CD14-positive monocyte (primary cell): Measurements from ENCODE around the gene ANXA2. TPM values are rescaled to one million over a fixed set of nuclear protein-coding genes. Genes with fewer than 3 reads are reported as not detected.

ENCODE experiments used
- DNase-seq, 3 donors: peaks; one replicate each; pipeline ENCODE4 v3.0.0-alpha.2; 2011 to 2022
- H2AFZ ChIP-seq: 2 replicates; pipeline ENCODE4 v1.6.0; 2012; ENCODE audit warnings: mild to moderate bottlenecking, low read depth, low read length, inconsistent platforms; ENCODE audit not compliant: insufficient read depth, poor library complexity, severe bottlenecking
- H3K27ac ChIP-seq, 2 donors: 1 replicate in 1 of 2; 2 replicates in 1 of 2; pipeline ENCODE4 v1.5.1; 2012 to 2013; ENCODE audit warnings: low read length in 2 of 2, control low read depth in 1 of 2, inconsistent platforms in 1 of 2, low read depth in 1 of 2, mild to moderate bottlenecking in 1 of 2
- H3K27me3 ChIP-seq, 2 donors: one replicate each; pipeline versions ENCODE4 v1.6.0 to v1.6.1; 2011 to 2013; ENCODE audit warnings: low read length in 2 of 2; ENCODE audit not compliant: control insufficient read depth in 2 of 2, insufficient read depth in 2 of 2
- H3K36me3 ChIP-seq, 2 donors: replicated peaks in 1 of 2; 1 replicate in 1 of 2; 2 replicates in 1 of 2; pipeline versions ENCODE4 v1.5.1 to v1.6.1; 2012 to 2013; ENCODE audit warnings: low read length in 2 of 2, control low read depth in 1 of 2, inconsistent platforms in 1 of 2, mild to moderate bottlenecking in 1 of 2; ENCODE audit not compliant: insufficient read depth in 2 of 2, control insufficient read depth in 1 of 2
- H3K4me1 ChIP-seq, 2 donors: 1 replicate in 1 of 2; 2 replicates in 1 of 2; pipeline versions ENCODE4 v1.5.1 to v1.6.1; 2012 to 2013; ENCODE audit warnings: low read length in 2 of 2, control low read depth in 1 of 2, inconsistent platforms in 1 of 2, mild to moderate bottlenecking in 1 of 2, moderate library complexity in 1 of 2; ENCODE audit not compliant: insufficient read depth in 2 of 2, control insufficient read depth in 1 of 2
- H3K4me2 ChIP-seq: replicated peaks from 2 replicates; pipeline ENCODE3; 2012; ENCODE audit warnings: low read length, moderate library complexity, mild to moderate bottlenecking; ENCODE audit not compliant: poor library complexity, severe bottlenecking; ENCODE audit errors: extremely low read depth
- H3K4me3 ChIP-seq, 3 experiments: fragments of 200-600 bp in 1 of 3; sonication (generic) in 1 of 3; replicated peaks in 1 of 3; 1 replicate in 2 of 3; 2 replicates in 1 of 3; pipeline ENCODE4 v1.5.1; 2011 to 2013; ENCODE audit warnings: low read length in 3 of 3, mild to moderate bottlenecking in 3 of 3, control low read depth in 2 of 3, low read depth in 2 of 3, inconsistent platforms in 1 of 3, moderate library complexity in 1 of 3
- H3K79me2 ChIP-seq: 2 replicates; pipeline ENCODE4 v1.6.0; 2012; ENCODE audit warnings: mild to moderate bottlenecking, control low read depth, inconsistent platforms, low read length, moderate library complexity; ENCODE audit not compliant: insufficient read depth
- H3K9ac ChIP-seq: 2 replicates; pipeline ENCODE4 v1.6.0; 2017; ENCODE audit warnings: low read length, mild to moderate bottlenecking; ENCODE audit not compliant: insufficient read depth, poor library complexity, severe bottlenecking
- H3K9me3 ChIP-seq, 2 donors: replicated peaks in 1 of 2; 1 replicate in 1 of 2; 2 replicates in 1 of 2; pipeline versions ENCODE4 v1.5.1 to v1.6.1; 2012 to 2013; ENCODE audit warnings: low read length in 2 of 2, control low read depth in 1 of 2; ENCODE audit not compliant: control insufficient read depth in 1 of 2, insufficient read depth in 1 of 2
- H4K20me1 ChIP-seq: 2 replicates; pipeline ENCODE4 v1.6.0; 2012; ENCODE audit warnings: mild to moderate bottlenecking, low read length, control low read depth, moderate library complexity; ENCODE audit not compliant: insufficient read depth
- H3K27ac Mint-ChIP-seq, 7 donors: one replicate each; pipeline ENCODE4 v1.8.0; 2020; ENCODE audit warnings: mild to moderate bottlenecking in 7 of 7, mixed read lengths in 7 of 7, moderate library complexity in 6 of 7, inconsistent platforms in 2 of 7
- H3K27me3 Mint-ChIP-seq, 3 donors: one replicate each; pipeline ENCODE4 v1.8.0; 2021 to 2022; ENCODE audit warnings: low read depth in 3 of 3, mild to moderate bottlenecking in 3 of 3, mixed read lengths in 3 of 3, moderate library complexity in 3 of 3, inconsistent platforms in 1 of 3
- H3K36me3 Mint-ChIP-seq, 2 donors: one replicate each; pipeline ENCODE4 v1.8.0; 2020; ENCODE audit warnings: mixed read lengths in 2 of 2, inconsistent platforms in 1 of 2, mild to moderate bottlenecking in 1 of 2
- H3K4me1 Mint-ChIP-seq: one replicate; pipeline ENCODE4 v1.8.0; 2020; ENCODE audit warnings: mild to moderate bottlenecking, mixed read lengths
- H3K4me3 Mint-ChIP-seq, 2 donors: one replicate each; pipeline ENCODE4 v1.8.0; 2020; ENCODE audit warnings: mild to moderate bottlenecking in 2 of 2, mixed read lengths in 2 of 2, moderate library complexity in 1 of 2
- H3K9me3 Mint-ChIP-seq, 7 donors: one replicate each; pipeline ENCODE4 v1.8.0; 2020 to 2022; ENCODE audit warnings: mixed read lengths in 7 of 7, mild to moderate bottlenecking in 6 of 7, moderate library complexity in 6 of 7, inconsistent platforms in 2 of 7
- CTCF ChIP-seq: fragments of 200-600 bp; IDR thresholded peaks from one replicate; pipeline ENCODE4 v1.8.0; 2022; ENCODE audit warnings: antibody characterized with exemption, mild to moderate bottlenecking
- WGBS: methylation state at CpG from one replicate; pipeline ENCODE4 v1.1.5; 2013; ENCODE audit warnings: missing lambda C conversion rate; ENCODE audit not compliant: insufficient coverage; 5-methylcytosine and 5-hydroxymethylcytosine counted together
- intact Hi-C, 2 donors: fragments of 100-400 bp; cut with micrococcal nuclease; formaldehyde crosslinking; loops; one replicate each; pipeline versions ENCODE4 v1.15.0 to v1.15.1; 2023
- polyA plus RNA-seq, 3 donors: library from polyadenylated mRNA; depleted of rRNA in 1 of 3; unstranded in 2 of 3; stranded (reverse) in 1 of 3; fragments of 300-500 nt in 2 of 3; fragments of >200 nt in 1 of 3; fragmentation: Illumina TruSeq in 2 of 3; gene quantifications; 1 replicate in 2 of 3; 2 replicates in 1 of 3; pipeline ENCODE4 v1.2.3, GENCODE V29; 2012 to 2021

ANXA2 gene
- polyA plus RNA-seq, 3 donors: 966 to 2,079 (median 2,046) TPM

DNA sequence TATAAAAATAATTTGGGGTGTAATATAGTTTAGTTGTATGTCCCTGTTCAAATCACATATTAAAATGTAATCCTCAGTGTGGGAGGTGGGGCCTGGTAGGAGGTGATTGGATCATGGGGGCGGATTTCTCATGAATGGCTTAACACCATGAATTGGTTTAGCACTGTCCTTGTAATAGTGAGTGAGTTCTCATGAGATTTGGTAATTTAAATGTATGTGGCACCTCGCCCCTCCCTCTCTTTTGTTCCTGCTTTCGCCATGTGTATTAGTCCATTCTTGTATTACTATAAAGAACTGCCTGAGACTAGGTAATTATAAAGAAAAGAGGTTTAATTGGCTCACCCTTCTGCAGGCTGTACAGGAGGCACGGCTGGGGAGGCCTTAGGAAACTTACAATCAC, 83.9 kb downstream of the ANXA2 start:
- H3K4me1 ChIP-seq: no peaks in the 10 kb centered on the region
- no CpG with 5 or more reads among the region's 4 CpGs for WGBS
- H3K9me3 Mint-ChIP-seq: no peaks in the 10 kb centered on the region
- no peak overlapping the region for H3K27ac Mint-ChIP-seq
- no peak for TF ChIP-seq CTCF
- no peaks in the 10 kb centered on the region for H3K27me3 ChIP-seq
- H3K4me1 Mint-ChIP-seq: peaks cover 7% of the 10 kb centered on the region
- H3K9me3 ChIP-seq: no peaks in the 10 kb centered on the region
- H3K27ac ChIP-seq: no peak overlapping the region
- no peak for DNase-seq
- H4K20me1 ChIP-seq: no peaks in the 10 kb centered on the region
- H3K9ac ChIP-seq: no peak overlapping the region
- no peaks in the 10 kb centered on the region for H3K79me2 ChIP-seq
- H3K4me3 Mint-ChIP-seq: no peak overlapping the region
- no peak overlapping the region for H3K4me3 ChIP-seq
- no peak overlapping the region for H2AFZ ChIP-seq
- no peaks in the 10 kb centered on the region for H3K36me3 ChIP-seq
- intact Hi-C loops: no loop called here
- H3K27me3 Mint-ChIP-seq: peaks cover 0 to 5% (median 0%) of the 10 kb centered on the region in 3 donors
- no peak overlapping the region for H3K4me2 ChIP-seq
- no peaks in the 10 kb centered on the region for H3K36me3 Mint-ChIP-seq

DNA sequence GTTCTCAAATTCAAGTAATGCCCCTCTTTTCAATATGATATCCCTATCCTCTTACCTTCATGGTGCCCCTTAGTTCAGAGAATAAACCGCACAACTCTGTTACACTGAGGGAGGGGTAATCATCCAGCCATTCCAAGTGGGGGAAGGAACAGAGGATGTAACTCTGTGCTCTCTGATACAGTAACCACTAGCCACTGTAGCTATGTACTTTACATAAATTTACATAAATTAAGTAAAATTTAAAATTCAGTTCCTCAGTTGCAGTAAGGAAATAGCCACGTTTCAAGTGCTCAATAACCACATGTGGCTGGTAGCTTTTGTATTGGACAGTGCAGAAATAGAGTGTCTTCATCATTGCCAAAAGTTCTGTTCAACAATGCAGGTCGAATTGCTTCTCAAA, 90.8 kb downstream of the ANXA2 start:
- Histone ChIP-seq H3K4me2 (no peak overlapping the region), H3K27me3 (no peaks in the 10 kb centered on the region), H3K4me3 (no peak overlapping the region), H3K9me3 (no peaks in the 10 kb centered on the region), H3K27ac (no peak overlapping the region), H3K36me3 (no peaks in the 10 kb centered on the region), H3K4me1 (no peaks in the 10 kb centered on the region), H3K9ac (no peak overlapping the region), H2AFZ (no peak overlapping the region), H4K20me1 (no peaks in the 10 kb centered on the region), H3K79me2 (no peaks in the 10 kb centered on the region)
- no peak for DNase-seq
- intact Hi-C loops: no loop called here
- Mint-ChIP-seq H3K4me1 (no peaks in the 10 kb centered on the region), H3K9me3 (peaks cover 2 to 10% (median 7%) of the 10 kb centered on the region in 7 donors), H3K27ac (no peak overlapping the region), H3K27me3 (peaks cover 0 to 3% (median 2%) of the 10 kb centered on the region in 3 donors), H3K36me3 (no peaks in the 10 kb centered on the region), H3K4me3 (no peak overlapping the region)
- no peak for TF ChIP-seq CTCF
- WGBS: no CpG with 5 or more reads among the region's 3 CpGs
